IPS DF 19.7 (cell line): ENCODE results near the gene SEPTIN3.

Experiments used
- DNase-seq: peaks from one replicate; pipeline ENCODE4 v3.0.0-alpha.2; 2013; ENCODE audit warnings: low read depth, low spot score

Gene SEPTIN3

DNA sequence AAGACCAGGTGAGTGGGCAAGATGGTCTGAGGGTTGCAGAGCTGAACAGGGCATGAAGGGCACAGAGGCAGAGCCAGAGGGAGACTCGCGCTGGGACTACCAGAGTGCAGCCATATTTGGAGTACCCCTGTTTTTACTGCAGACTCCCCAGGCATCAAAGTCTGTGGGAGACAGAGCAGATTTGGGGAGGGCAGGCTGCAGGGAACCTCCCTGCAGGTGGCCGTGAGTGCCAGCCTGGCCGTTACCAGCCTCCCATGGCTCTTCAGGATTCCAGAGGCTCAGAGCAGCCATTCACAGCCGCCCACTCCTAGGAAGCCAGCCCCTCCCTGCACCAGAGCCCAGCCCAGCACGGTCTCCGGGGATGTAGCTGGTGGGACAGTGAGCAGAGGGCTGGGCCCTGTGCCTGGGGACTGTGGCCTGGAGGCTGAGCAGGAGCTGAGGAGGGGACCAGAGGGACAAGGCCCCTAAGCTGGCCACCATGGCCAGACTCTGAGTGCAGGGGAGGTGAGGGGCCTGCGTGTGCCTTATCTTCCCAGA lies at the start of gene SEPTIN3:
TSS of gene SEPTIN3 (plus strand) at position 334 of the 537 bp plus-strand sequence. CDS start 2,050 bp downstream, outside the sequence.
- no peak for DNase-seq

GRCh38 chr22:41920271-41920976 lies 48.8 kb upstream of the SEPTIN3 start:
- DNase-seq, result no peak

GRCh38 chr22:41922328-41922727 lies 46.9 kb upstream of the SEPTIN3 start:
- no peak for DNase-seq

- DNase-seq, result no peak
Measured at GRCh38 chr22:41922940-41923594, 46.2 kb upstream of the SEPTIN3 start.

DNA sequence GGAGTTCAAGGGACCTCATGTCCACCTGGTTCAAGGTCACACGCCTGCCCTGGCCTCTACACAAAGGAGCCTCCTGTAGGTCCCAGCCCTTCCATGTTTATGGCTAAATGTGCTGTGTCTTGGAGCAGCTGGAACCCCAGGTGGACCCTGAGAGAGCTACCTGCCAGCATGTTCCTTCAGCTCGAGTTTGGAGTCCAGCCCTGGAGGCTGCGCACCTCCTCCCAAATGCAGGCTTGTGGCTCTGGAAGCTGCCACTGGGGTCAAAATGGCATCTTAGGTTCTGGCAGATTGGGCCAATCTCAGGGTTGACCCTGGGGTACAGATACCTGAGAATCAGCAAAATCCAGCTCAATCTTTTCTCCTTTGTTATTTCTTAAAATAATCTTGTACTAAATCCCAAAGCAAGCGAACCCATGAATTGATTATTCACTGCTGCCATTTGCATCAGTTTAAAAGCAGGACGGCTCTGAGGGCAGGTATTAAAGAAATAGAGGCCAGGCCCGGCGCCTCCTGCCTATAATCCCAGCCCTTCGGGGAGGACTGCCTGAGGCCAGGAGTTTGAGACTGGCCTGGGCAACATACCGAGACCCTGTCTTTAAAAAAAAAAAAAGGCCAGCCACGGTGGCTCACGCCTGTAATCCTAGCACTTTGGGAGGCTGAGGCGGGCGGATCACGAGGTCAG lies 45.5 kb upstream of the SEPTIN3 start:
- DNase-seq, result no peak

GRCh38 chr22:41925783-41926460 lies 43.3 kb upstream of the SEPTIN3 start:
- DNase-seq, result no peak

DNA sequence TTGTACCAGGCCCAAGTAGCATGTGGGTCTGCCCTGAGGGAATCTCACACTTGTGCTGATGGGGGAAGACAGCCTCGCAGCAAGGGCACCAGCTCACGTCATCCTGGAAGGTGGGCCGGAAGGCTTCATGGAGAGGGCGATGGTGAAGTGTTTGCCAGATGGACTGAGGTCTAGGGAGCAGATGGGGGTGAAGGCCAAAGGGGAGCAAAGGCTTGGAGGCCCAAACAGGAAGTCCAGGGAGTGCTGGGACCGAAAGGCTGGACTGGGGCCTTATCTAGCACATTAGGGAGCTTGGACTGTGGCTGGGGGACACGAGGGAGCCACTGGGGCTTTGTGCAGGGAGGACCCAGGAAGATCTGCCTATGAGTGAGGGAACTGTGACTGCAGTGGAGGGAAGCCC lies 41.4 kb upstream of the SEPTIN3 start:
- DNase-seq, result no peak

DNA sequence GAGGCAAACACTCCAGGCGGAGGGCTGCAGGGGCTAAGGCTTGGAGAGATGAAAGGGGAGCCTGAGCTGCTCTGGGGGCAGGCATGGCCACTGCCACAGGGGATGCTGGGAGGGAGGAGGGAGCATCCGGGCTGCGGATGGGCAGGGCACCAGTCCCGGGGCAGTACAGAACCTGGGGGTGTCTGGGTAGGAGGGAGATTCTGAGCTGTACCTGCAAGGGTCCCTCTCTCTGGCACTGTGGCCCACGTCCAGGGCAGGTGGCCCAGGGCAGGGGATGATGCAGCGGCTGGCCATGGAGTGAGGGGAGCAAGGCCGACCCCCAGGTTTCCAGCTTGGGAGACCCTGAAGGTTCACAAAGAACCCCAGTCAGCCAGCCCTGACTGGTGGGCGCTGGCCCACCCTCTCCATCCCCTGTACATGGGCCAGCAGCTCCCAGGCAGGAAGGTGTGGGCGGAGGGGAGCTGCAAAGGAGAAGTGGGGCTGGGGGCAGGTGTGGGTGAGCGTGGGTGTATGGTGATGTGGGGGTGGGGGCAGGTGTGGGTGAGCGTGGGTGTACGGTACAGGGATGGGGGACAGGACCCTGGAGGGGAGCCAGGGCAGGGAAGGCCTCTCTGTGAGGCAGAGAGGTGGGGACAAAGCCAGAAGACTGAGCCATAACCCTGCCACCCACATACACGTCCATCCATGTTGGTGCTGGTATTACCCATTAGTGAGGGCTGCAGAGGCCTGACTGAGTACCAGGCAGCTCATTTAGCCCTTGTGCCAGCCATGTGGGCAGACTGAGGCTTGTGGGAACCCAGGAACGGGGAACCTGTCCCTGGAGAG lies 40.4 kb upstream of the SEPTIN3 start:
- DNase-seq, result no peak

DNA sequence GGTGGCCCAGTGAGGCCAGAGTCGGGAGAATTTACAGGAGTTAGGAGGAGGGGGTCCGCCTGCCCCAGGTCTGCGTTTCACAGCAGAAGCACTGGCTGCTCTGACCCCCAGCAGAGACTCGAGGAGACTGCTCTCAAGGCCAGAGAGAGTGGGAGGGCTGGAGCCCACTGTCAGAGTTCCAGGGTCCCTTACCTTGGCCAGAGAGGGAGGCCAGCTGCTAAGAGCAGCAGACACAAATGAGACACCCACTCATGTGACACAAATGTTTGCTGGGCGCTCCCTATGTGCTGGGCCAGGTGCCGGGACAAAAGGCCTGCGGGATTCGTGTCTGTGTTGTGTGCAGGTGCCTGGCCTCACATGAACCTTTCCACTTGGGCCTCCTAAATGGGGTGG lies 39.8 kb upstream of the SEPTIN3 start:
- DNase-seq, result no peak

DNA sequence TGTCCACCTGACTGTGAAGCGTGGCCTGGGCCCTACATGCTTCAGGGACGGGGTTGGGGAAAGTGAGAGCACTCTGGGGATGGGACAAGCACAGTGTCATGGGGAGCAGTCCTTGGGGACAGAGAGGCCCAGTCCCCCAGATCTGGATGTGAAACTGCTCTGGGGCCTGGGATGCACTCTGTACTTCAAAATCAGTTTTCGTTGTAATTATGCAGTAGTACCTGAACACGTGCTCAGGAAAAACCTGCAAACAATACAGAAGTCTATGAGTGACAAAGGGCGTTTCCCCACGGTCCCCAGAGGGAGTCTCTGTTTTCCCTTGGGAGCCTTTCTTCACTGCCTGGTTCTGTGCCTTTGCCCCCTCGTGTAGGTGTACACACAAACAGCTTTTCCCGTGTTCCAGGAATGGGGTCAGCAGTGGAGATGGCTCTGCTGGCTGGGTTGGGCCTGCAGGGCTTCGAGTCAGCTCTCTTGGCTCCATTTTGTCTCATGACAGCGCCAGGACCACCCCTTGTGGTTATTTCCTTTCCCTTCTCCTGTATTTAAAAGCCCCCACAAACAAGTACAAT lies 37.5 kb upstream of the SEPTIN3 start:
- no peak for DNase-seq

DNA sequence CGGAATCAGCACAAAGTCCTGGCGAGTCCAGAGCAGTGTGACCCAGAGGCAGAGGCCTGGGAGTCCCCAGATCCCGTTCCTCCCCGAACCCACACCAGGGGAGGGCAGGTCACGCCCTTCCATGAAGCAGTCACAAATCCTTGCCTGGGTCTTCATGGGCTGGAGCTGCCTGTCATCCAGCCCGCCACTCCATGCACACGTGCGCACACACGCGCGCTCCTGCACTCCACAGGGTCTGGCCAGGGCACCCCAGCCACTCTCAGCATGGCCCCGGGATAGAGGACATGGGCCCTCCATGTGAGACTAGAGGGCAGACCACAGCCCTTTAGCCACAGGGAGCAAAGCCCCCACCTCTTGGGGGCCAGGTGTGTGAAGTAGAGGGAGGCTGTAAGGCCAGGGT lies 36.9 kb upstream of the SEPTIN3 start:
- no peak for DNase-seq

GRCh38 chr22:41933411-41934177 lies 35.6 kb upstream of the SEPTIN3 start:
- DNase-seq, result no peak

- DNase-seq, result no peak
Measured at GRCh38 chr22:41934284-41935014, 34.8 kb upstream of the SEPTIN3 start.

DNA sequence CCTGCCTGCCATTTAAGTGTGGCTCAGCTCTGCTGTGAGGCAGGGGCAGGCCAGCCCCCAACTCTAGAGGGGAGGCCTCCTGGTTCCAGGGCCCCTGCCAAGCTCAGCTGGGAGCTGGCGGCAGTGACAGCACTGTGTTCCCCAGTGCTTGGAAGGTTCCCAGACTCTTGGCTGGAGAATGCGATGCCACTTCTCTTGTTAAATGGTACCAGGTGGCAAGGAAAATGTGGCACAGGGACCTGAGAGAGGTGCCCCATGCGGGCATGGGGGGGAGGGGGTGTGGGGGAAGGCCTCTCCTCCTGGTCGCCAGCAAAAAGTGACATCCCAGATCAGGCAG lies 34.3 kb upstream of the SEPTIN3 start:
- DNase-seq, result no peak

DNA sequence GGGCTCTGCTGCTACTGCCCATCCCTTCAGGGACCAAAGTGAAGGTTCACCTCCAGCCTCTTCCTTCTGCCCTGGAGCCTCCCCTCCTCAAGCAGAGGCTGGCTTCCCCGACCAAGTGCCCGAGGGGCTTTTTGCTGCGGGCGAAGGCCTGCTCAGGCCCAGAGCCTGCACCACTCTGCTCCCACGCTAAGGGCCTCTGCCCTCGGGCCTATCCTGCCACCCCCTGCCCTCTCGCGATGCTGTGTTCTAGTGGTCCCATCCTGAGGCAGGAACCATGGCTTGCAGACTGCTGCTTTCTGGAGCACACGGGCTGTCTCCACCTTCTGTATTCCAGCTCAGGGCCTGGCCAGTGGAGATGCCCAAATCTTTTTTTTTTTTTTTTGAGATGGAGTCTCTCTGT lies 33.7 kb upstream of the SEPTIN3 start:
- DNase-seq, result no peak

- no peak for DNase-seq
Measured at GRCh38 chr22:41936894-41937169, 32.4 kb upstream of the SEPTIN3 start.

GRCh38 chr22:41939981-41940831 lies 29.0 kb upstream of the SEPTIN3 start:
- DNase-seq, result no peak

GRCh38 chr22:41940832-41941765 lies 28.1 kb upstream of the SEPTIN3 start:
- DNase-seq, result no peak
